OCI-LY7 (cell line): ENCODE measurements around the gene ADO. TPM values are rescaled to one million over a fixed set of nuclear protein-coding genes. Genes with fewer than 3 reads are reported as not detected.
"Not testable (repeated sequence)": the region's sequence is repeated elsewhere in the genome, so short reads cannot be mapped to it uniquely, and the experiment has no call there.

Experiments used
- BruUV-seq: library from RNA; stranded (reverse); fragments of 400-500 nt; replicated peaks from 2 replicates; lab custom pipeline; 2021; lab: Mats Ljungman, UMichigan
- CTCF ChIA-PET: fragments of 300-600 bp; sonication (Branson Sonifier 250); formaldehyde crosslinking; loops from one replicate; lab custom pipeline; 2022; ENCODE audit warnings: antibody characterized with exemption; ENCODE audit not compliant: unreplicated experiment; lab: Charles Lee
- POLR2A ChIA-PET: fragments of 300-600 bp; sonication (Branson Sonifier 250); formaldehyde crosslinking; loops from one replicate; lab custom pipeline; 2022; ENCODE audit warnings: antibody characterized with exemption; lab: Charles Lee
- DNase-seq: peaks from one replicate; pipeline ENCODE4 v3.0.0-alpha.2; 2015; ENCODE audit warnings: low spot score
- H2AFZ ChIP-seq: fragments of 200-600 bp; sonication (generic), shearing (Covaris generic); 2 replicates; pipeline ENCODE4 v1.6.1; 2014; ENCODE audit warnings: mild to moderate bottlenecking, antibody characterized with exemption, low read length, moderate library complexity
- H3K27ac ChIP-seq: fragments of 200-600 bp; sonication (generic); 2 replicates; pipeline ENCODE4 v1.5.1; 2014; ENCODE audit warnings: mixed run types, low read depth, mild to moderate bottlenecking, moderate library complexity, low read length, inconsistent platforms; ENCODE audit not compliant: poor library complexity, severe bottlenecking
- H3K36me3 ChIP-seq: fragments of 200-600 bp; sonication (generic); 2 replicates; pipeline ENCODE4 v1.6.1; 2014; ENCODE audit warnings: mild to moderate bottlenecking, antibody characterized with exemption, low read length, moderate library complexity, mixed read lengths; ENCODE audit not compliant: insufficient read depth
- H3K4me1 ChIP-seq: fragments of 200-600 bp; sonication (generic); 2 replicates; pipeline ENCODE4 v1.5.1; 2014; ENCODE audit warnings: mild to moderate bottlenecking, low read length; ENCODE audit not compliant: insufficient read depth, poor library complexity, severe bottlenecking
- H3K4me2 ChIP-seq: fragments of 200-600 bp; sonication (generic); 2 replicates; pipeline ENCODE4 v1.6.1; 2014; ENCODE audit warnings: mild to moderate bottlenecking, low read length
- H3K4me3 ChIP-seq: fragments of 200-600 bp; sonication (generic); 2 replicates; pipeline ENCODE4 v1.5.1; 2014; ENCODE audit warnings: mild to moderate bottlenecking, low read depth, low read length; ENCODE audit not compliant: poor library complexity, severe bottlenecking
- H3K79me2 ChIP-seq: fragments of 200-600 bp; sonication (generic); 2 replicates; pipeline ENCODE4 v1.6.1; 2016; ENCODE audit warnings: low read depth, mild to moderate bottlenecking, low read length, moderate library complexity, mixed read lengths; ENCODE audit not compliant: insufficient read depth
- H3K9me2 ChIP-seq: fragments of 200-600 bp; sonication (generic); 2 replicates; pipeline ENCODE4 v1.6.1; 2016; ENCODE audit warnings: mild to moderate bottlenecking, low read length, mixed read lengths; ENCODE audit not compliant: insufficient read depth
- H3K9me3 ChIP-seq: fragments of 200-600 bp; sonication (generic); 2 replicates; pipeline ENCODE4 v1.6.1; 2014; ENCODE audit warnings: mild to moderate bottlenecking, mixed run types, low read length, mixed read lengths
- H4K20me1 ChIP-seq: fragments of 200-600 bp; sonication (generic); 2 replicates; pipeline ENCODE4 v1.6.1; 2014; ENCODE audit warnings: mild to moderate bottlenecking, antibody characterized with exemption, low read length, moderate library complexity, mixed read lengths; ENCODE audit not compliant: insufficient read depth
- CTCF ChIP-seq: fragments of 200-600 bp; sonication (generic); conservative IDR thresholded peaks from 2 replicates; pipeline ENCODE4 v1.5.1; 2014; ENCODE audit warnings: mild to moderate bottlenecking, antibody characterized with exemption, low read length, moderate library complexity, mixed read lengths
- EZH2phosphoT487 ChIP-seq: fragments of 200-600 bp; sonication (generic); IDR thresholded peaks from 2 replicates; pipeline ENCODE4 v1.6.1; 2018; ENCODE audit warnings: low read depth, borderline replicate concordance, mild to moderate bottlenecking, mixed run types, antibody characterized with exemption, low read length, moderate library complexity, mixed read lengths
- intact Hi-C: fragments of 100-400 bp; cut with micrococcal nuclease; formaldehyde crosslinking; loops from one replicate; pipeline ENCODE4 v1.10.0; 2022; ENCODE audit not compliant: unreplicated experiment
- total RNA-seq, 2 experiments: library from RNA; depleted of rRNA in 1 of 2; stranded (reverse); fragments of >200 nt in 1 of 2; shearing (Covaris generic) in 1 of 2; gene quantifications; 2 replicates each; pipeline ENCODE4 v1.2.3, GENCODE V29; 2014 to 2022

Gene ADO
- total RNA-seq, 2 experiments from 2014 or later = 30.3 to 43.1 TPM

GRCh38 chr10:62778125-62778524, 26.4 kb upstream of the ADO start:
- Histone ChIP-seq H3K4me3 (no peak overlapping the region), H3K4me1 (peaks cover 30% of the 10 kb centered on the region), H3K27ac (no peak overlapping the region), H3K9me3 (no peaks in the 10 kb centered on the region), H3K36me3 (no peaks in the 10 kb centered on the region), H2AFZ (no peak overlapping the region), H3K9me2 (no peaks in the 10 kb centered on the region), H4K20me1 (no peaks in the 10 kb centered on the region), H3K79me2 (no peaks in the 10 kb centered on the region), H3K4me2 (no peak overlapping the region)
- CTCF ChIA-PET = no interaction called here
- POLR2A ChIA-PET = interaction anchor here (0.6 to 1.0 kb wide), 4 partner anchors 9 to 327 kb away, joined by 3 to 4 read pairs (median 3); no protein-coding TSS in a partner anchor
- TF ChIP-seq CTCF (no peak), EZH2phosphoT487 (no peak)
- BruUV-seq = no TSS peak
- intact Hi-C loops = no loop called here
- DNase-seq = no peak

GRCh38 chr10:62779487-62780248, 24.9 kb upstream of the ADO start:
- peak overlapping the region; percentile 5 for H3K4me3 ChIP-seq
- peaks cover 30% of the 10 kb centered on the region for H3K4me1 ChIP-seq
- ChIA-PET CTCF (no interaction called here), POLR2A (interaction anchor here (0.5 to 3.8 kb wide), 15 partner anchors 10 to 1981 kb away, joined by 3 to 19 read pairs (median 4); partner anchors contain the start of gene EGR2)
- BruUV-seq = no TSS peak
- H3K4me2 ChIP-seq = peak overlapping the region; percentile 44
- DNase-seq = peak; percentile 86
- TF ChIP-seq CTCF (no peak), EZH2phosphoT487 (no peak)
- no peaks in the 10 kb centered on the region for H3K79me2 ChIP-seq
- intact Hi-C loops = no loop called here
- H3K36me3 ChIP-seq = no peaks in the 10 kb centered on the region
- peak overlapping the region; percentile 38 for H3K27ac ChIP-seq
- no peak overlapping the region for H2AFZ ChIP-seq
- H3K9me2 ChIP-seq = no peaks in the 10 kb centered on the region
- no peaks in the 10 kb centered on the region for H3K9me3 ChIP-seq
- H4K20me1 ChIP-seq = no peaks in the 10 kb centered on the region

GRCh38 chr10:62784537-62784936, 20.0 kb upstream of the ADO start:
- H2AFZ ChIP-seq, H3K4me2 ChIP-seq, H3K27ac ChIP-seq, intact Hi-C loops, H3K36me3 ChIP-seq, DNase-seq, H3K9me3 ChIP-seq, H3K4me3 ChIP-seq, H3K79me2 ChIP-seq, CTCF ChIA-PET, H3K9me2 ChIP-seq, H4K20me1 ChIP-seq, BruUV-seq: not testable (repeated sequence)
- POLR2A ChIA-PET = interaction anchor here (0.7 to 1.8 kb wide), 4 partner anchors 16 to 20 kb away, joined by 3 to 6 read pairs (median 4); partner anchors contain the start of gene ADO
- peaks cover 12% of the 10 kb centered on the region for H3K4me1 ChIP-seq

- BruUV-seq, H4K20me1 ChIP-seq, CTCF ChIA-PET, H3K4me3 ChIP-seq, H3K79me2 ChIP-seq, H3K4me1 ChIP-seq, H2AFZ ChIP-seq, H3K9me3 ChIP-seq, H3K27ac ChIP-seq, intact Hi-C loops, H3K36me3 ChIP-seq, DNase-seq, POLR2A ChIA-PET, H3K4me2 ChIP-seq, H3K9me2 ChIP-seq: not testable (repeated sequence)
Observed at GRCh38 chr10:62788285-62788684, 16.2 kb upstream of the ADO start.
